ENCODE results near the gene SPDYE17. TPM values are rescaled to one million over a fixed set of nuclear protein-coding genes. Genes with fewer than 3 reads are reported as not detected.
"Not testable (repeated sequence)": the region's sequence is repeated elsewhere in the genome, so short reads cannot be mapped to it uniquely, and the experiment has no call there.

Gene SPDYE17
- total RNA-seq, 8 experiments from 2014 or later: not detected

DNA sequence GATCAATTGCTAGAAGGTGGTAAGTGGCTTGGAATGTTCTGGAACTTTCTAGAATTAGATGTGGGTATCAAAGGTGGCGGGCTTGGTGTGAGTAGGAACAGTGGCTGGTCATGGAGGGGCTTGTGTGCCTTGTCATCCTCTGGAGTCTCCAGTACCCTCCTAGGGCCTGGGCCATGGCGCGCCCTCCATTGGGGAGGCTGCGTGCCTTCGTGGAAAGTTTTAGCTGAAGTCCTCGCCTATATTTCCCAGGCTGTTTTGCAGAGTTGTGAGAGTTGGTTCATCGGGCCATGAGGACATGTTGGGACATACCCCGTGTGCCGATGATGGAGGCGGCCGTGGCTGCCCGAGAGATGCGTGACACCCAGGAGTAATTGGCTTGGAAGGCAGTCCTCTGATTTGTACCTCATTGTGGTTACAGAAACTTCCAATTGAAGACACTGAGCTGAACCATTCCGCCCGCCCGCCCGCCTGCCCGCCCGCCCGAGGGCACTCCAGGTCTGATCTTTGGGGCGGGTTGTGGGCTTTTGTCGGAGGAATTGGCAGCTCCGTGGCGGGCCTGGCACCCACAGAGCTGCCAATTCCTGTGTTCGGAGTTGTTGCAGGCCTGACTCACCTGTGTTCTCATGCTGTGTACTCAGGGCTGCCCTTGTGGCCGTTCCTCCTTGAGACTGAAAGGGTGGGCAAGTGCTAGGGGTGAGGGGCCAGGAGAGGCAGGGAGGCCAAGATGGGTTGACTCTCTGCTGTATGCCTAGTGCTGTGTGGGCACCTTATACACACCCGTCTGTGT is 57.2 kb downstream of the SPDYE17 start:
- H3K4me1 ChIP-seq (replicated peaks in 1 of 2); H3K4me3 ChIP-seq; H3K27ac ChIP-seq; ATAC-seq (replicated peaks in 6 of 8); in situ Hi-C loops (cut with MboI; ENCODE audit: low pct_unique_long_range_greater_than_20kb in 2 of 9, low sequenced_read_pairs in 9 of 9, unreplicated experiment in 9 of 9): not testable (repeated sequence)
- no CpG with 5 or more reads among the region's 27 CpGs for WGBS, 10 experiments

- ATAC-seq (replicated peaks in 6 of 8); in situ Hi-C loops (cut with MboI; ENCODE audit: low pct_unique_long_range_greater_than_20kb in 2 of 9, low sequenced_read_pairs in 9 of 9, unreplicated experiment in 9 of 9); H3K27ac ChIP-seq; H3K4me3 ChIP-seq; H3K4me1 ChIP-seq (replicated peaks in 1 of 2): not testable (repeated sequence)
- WGBS, 10 experiments: no CpG with 5 or more reads among the region's 12 CpGs
These were observed 57.8 kb downstream of the SPDYE17 start for GRCh38 chr7:76974336-76974735.

- in situ Hi-C loops (cut with MboI; ENCODE audit: low pct_unique_long_range_greater_than_20kb in 2 of 9, low sequenced_read_pairs in 9 of 9, unreplicated experiment in 9 of 9); H3K4me3 ChIP-seq; H3K27ac ChIP-seq; ATAC-seq (replicated peaks in 6 of 8); H3K4me1 ChIP-seq (replicated peaks in 1 of 2): not testable (repeated sequence)
- WGBS, 10 experiments: 72 to 100% (median 85%) methylated on average over 1 to 5 of the region's 8 CpGs; no CpG with 5 or more reads in 5 of the 10 experiments
These were observed 59.8 kb downstream of the SPDYE17 start for GRCh38 chr7:76972391-76972790.

Other genes with a start within 250 kb of the SPDYE17 start
- 1 to 10 TPM in 2 of 8 experiments, under 1 TPM in 5, not detected in 1; 0.29 to 2.3 (median 0.66) TPM for gene SPDYE18, start 30.2 kb upstream of the SPDYE17 start, total RNA-seq
- 10 to 100 TPM in 3 of 8 experiments, 1 to 10 TPM in 5; 3.3 to 32.5 (median 7.7) TPM for gene CCDC146, start 90.3 kb upstream of the SPDYE17 start, total RNA-seq
- 10 to 100 TPM in 3 of 8 experiments, 1 to 10 TPM in 1, under 1 TPM in 4; 0.04 to 59.1 (median 1.4) TPM for gene FGL2, start 167.5 kb upstream of the SPDYE17 start, total RNA-seq